Sigmoid colon (tissue), 4 donors: ENCODE measurements around the gene SYT11.

Experiments
- CTCF ChIP-seq, 4 experiments: fragments of 450-650 bp in 3 of 4; fragments of 200-600 bp in 1 of 4; IDR thresholded peaks; one replicate each; pipeline ENCODE4 v1.5.1; 2016 to 2019; ENCODE audit warnings: antibody characterized with exemption in 4 of 4, mild to moderate bottlenecking in 3 of 4, moderate library complexity in 2 of 4
- POLR2A ChIP-seq, 2 donors: fragments of 450-650 bp; IDR thresholded peaks; one replicate each; pipeline ENCODE4 v1.6.1; 2016; ENCODE audit warnings: antibody characterized with exemption in 2 of 2, mild to moderate bottlenecking in 2 of 2, moderate library complexity in 2 of 2
- POLR2AphosphoS5 ChIP-seq, 4 donors: sonication (generic); formaldehyde crosslinking; IDR thresholded peaks; one replicate each; pipeline ENCODE4 v1.6.1; 2017; ENCODE audit warnings: antibody characterized with exemption in 4 of 4

GRCh38 chr1:155909894-155910293 lies 50.5 kb downstream of the SYT11 start:
- TF ChIP-seq CTCF (IDR thresholded peaks at IDR 0.05) (no peak), POLR2A (IDR thresholded peaks at IDR 0.05) (no peak), POLR2AphosphoS5 (IDR thresholded peaks at IDR 0.05) (peak in 1 of 4 donors; percentile 7)
